HepG2 (cell line): Measurements from ENCODE around the gene CKLF. TPM values are rescaled to one million over a fixed set of nuclear protein-coding genes. Genes with fewer than 3 reads are reported as not detected.

Experiments used
- ATAC-seq: fragments of 200-7000 bp; cut with Tn5 transposase; 3 replicates; pipeline ENCODE4 v1.9.1; 2020; ENCODE audit warnings: mild to moderate bottlenecking, moderate library complexity
- BruUV-seq: library from RNA; stranded (reverse); fragments of 400-500 nt; replicated peaks from 2 replicates; lab custom pipeline; 2021; lab: Mats Ljungman, UMichigan
- CTCF ChIA-PET: fragments of 300-600 bp; formaldehyde crosslinking; extraction: SDS; loops from one replicate; lab custom pipeline; 2021; ENCODE audit warnings: low total read pairs, inconsistent platforms, low intra/inter-chr PET ratio; lab: Yijun Ruan, JAX
- POLR2A ChIA-PET: fragments of 350-600 bp; sonication (Branson Sonifier 250); formaldehyde crosslinking; loops from one replicate; lab custom pipeline; 2020; ENCODE audit warnings: antibody characterized with exemption, inconsistent platforms; lab: Yijun Ruan, JAX
- DNase-seq: peaks from one replicate; pipeline ENCODE4 v3.0.0-alpha.2; 2015; ENCODE audit warnings: low spot score
- FAIRE-seq: peaks from 3 replicates; lab custom pipeline; 2011; peaks lifted over from hg19 to GRCh38; lab: Jason Lieb, UNC
- H2AFZ ChIP-seq: one replicate; pipeline ENCODE4 v1.6.1; 2011; ENCODE audit warnings: low read length, inconsistent platforms
- H3K27ac ChIP-seq: fragments of 300-600 bp; 3 replicates; pipeline ENCODE4 v1.8.0; 2011; ENCODE audit warnings: mixed run types, mild to moderate bottlenecking, mixed read lengths, low read length, inconsistent platforms; ENCODE audit not compliant: insufficient read depth; ENCODE audit errors: extremely low read length
- H3K27me3 ChIP-seq, 2 experiments: fragments of 200-600 bp in 1 of 2; 2 replicates in 1 of 2; 3 replicates in 1 of 2; pipeline versions ENCODE4 v1.6.0 to v1.8.0; 2011; ENCODE audit warnings: low read length in 2 of 2, mild to moderate bottlenecking in 2 of 2, moderate library complexity in 2 of 2, inconsistent platforms in 1 of 2; ENCODE audit not compliant: insufficient read depth in 2 of 2, control insufficient read depth in 1 of 2
- H3K36me3 ChIP-seq, 2 experiments: fragments of 200-600 bp in 1 of 2; replicated peaks in 1 of 2; 2 replicates in 1 of 2; 3 replicates in 1 of 2; pipeline versions ENCODE4 v1.5.1 to v1.8.0; 2011; ENCODE audit warnings: low read length in 2 of 2, inconsistent platforms in 1 of 2; ENCODE audit not compliant: insufficient read depth in 2 of 2, control insufficient read depth in 1 of 2
- H3K4me1 ChIP-seq: 2 replicates; pipeline ENCODE4 v1.5.1; 2012; ENCODE audit warnings: low read length, inconsistent platforms; ENCODE audit not compliant: insufficient read depth
- H3K4me2 ChIP-seq: 2 replicates; pipeline ENCODE4 v1.6.0; 2011; ENCODE audit warnings: low read depth, low read length, inconsistent platforms
- H3K4me3 ChIP-seq, 3 experiments: fragments of 200-600 bp in 1 of 3; sonication (generic), shearing (Covaris generic) in 1 of 3; replicated peaks in 1 of 3; 2 replicates each; pipeline ENCODE4 v1.5.1; 2011 to 2016; ENCODE audit warnings: low read length in 3 of 3, inconsistent platforms in 2 of 3, low read depth in 2 of 3, mild to moderate bottlenecking in 2 of 3, control low read depth in 1 of 3, mixed read lengths in 1 of 3; ENCODE audit not compliant: insufficient read depth in 1 of 3
- H3K79me2 ChIP-seq: one replicate; pipeline ENCODE4 v1.6.1; 2011; ENCODE audit warnings: low read length, inconsistent platforms; ENCODE audit not compliant: insufficient read depth
- H3K9ac ChIP-seq: 2 replicates; pipeline ENCODE4 v1.6.0; 2011; ENCODE audit warnings: mild to moderate bottlenecking, low read depth, low read length, inconsistent platforms; ENCODE audit not compliant: insufficient read depth
- H3K9me3 ChIP-seq: 2 replicates; pipeline ENCODE4 v1.5.1; 2012; ENCODE audit warnings: mild to moderate bottlenecking, low read length
- H4K20me1 ChIP-seq: 2 replicates; pipeline ENCODE4 v1.6.0; 2011; ENCODE audit warnings: inconsistent platforms, mild to moderate bottlenecking, low read length, moderate library complexity; ENCODE audit not compliant: insufficient read depth
- CREB3 ChIP-seq: sonication (generic); formaldehyde crosslinking; IDR thresholded peaks from 2 replicates; pipeline ENCODE4 v1.5.0; 2020; ENCODE audit warnings: missing genetic modification reagents
- MAFK ChIP-seq, 2 experiments: IDR thresholded peaks in 1 of 2; conservative IDR thresholded peaks in 1 of 2; 2 replicates each; pipeline ENCODE4 v1.6.1; 2011; ENCODE audit warnings: improper control_type of control experiment in 2 of 2, low read length in 2 of 2
- NCOA5 ChIP-seq: sonication (generic); formaldehyde crosslinking; IDR thresholded peaks from 2 replicates; pipeline ENCODE4 v1.4.0; 2020; ENCODE audit warnings: missing genetic modification reagents
- PTBP1 ChIP-seq: fragments of 200-400 bp; formaldehyde crosslinking; IDR thresholded peaks from 2 replicates; pipeline ENCODE4 v1.6.1; 2018; ENCODE audit warnings: low read length, low read depth; ENCODE audit not compliant: poor library complexity, severe bottlenecking
- RELA ChIP-seq: sonication (generic); formaldehyde crosslinking; IDR thresholded peaks from 2 replicates; pipeline ENCODE4 v1.4.0; 2020; ENCODE audit warnings: missing genetic modification reagents
- SAP130 ChIP-seq: IDR thresholded peaks from 2 replicates; pipeline ENCODE4 v1.6.1; 2016; ENCODE audit warnings: low read depth
- SP4 ChIP-seq: sonication (generic); formaldehyde crosslinking; IDR thresholded peaks from 2 replicates; pipeline ENCODE4 v1.8.1; 2023; ENCODE audit warnings: mild to moderate bottlenecking, missing genetic modification reagents
- SPEN ChIP-seq: sonication (generic); formaldehyde crosslinking; IDR thresholded peaks from 2 replicates; pipeline ENCODE4 v1.5.1; 2020; ENCODE audit warnings: low read depth, mild to moderate bottlenecking, missing genetic modification reagents
- TFDP1 ChIP-seq: IDR thresholded peaks from 2 replicates; pipeline ENCODE4 v1.6.1; 2016; ENCODE audit warnings: missing compliant biosample characterization, missing genetic modification reagents, borderline replicate concordance
- THAP11 ChIP-seq: IDR thresholded peaks from 2 replicates; pipeline ENCODE4 v1.6.1; 2016; ENCODE audit warnings: missing biosample characterization, missing genetic modification reagents
- ZBTB14 ChIP-seq: sonication (generic); formaldehyde crosslinking; IDR thresholded peaks from 2 replicates; pipeline ENCODE4 v1.4.0; 2020; ENCODE audit warnings: missing genetic modification reagents
- ZFP36L1 ChIP-seq: sonication (generic); formaldehyde crosslinking; IDR thresholded peaks from 2 replicates; pipeline ENCODE4 v1.8.0; 2022; ENCODE audit warnings: mild to moderate bottlenecking, missing genetic modification reagents, moderate library complexity
- ZNF460 ChIP-seq: sonication (generic); formaldehyde crosslinking; IDR thresholded peaks from 2 replicates; pipeline ENCODE4 v1.5.1; 2020; ENCODE audit warnings: missing genetic modification reagents, mild to moderate bottlenecking, borderline replicate concordance
- ZNF468 ChIP-seq: sonication (generic); formaldehyde crosslinking; IDR thresholded peaks from 2 replicates; pipeline ENCODE4 v1.8.0; 2022; ENCODE audit warnings: mild to moderate bottlenecking, moderate library complexity, missing genetic modification reagents
- ZNF687 ChIP-seq: sonication (generic); formaldehyde crosslinking; IDR thresholded peaks from 2 replicates; pipeline ENCODE4 v1.5.1; 2020; ENCODE audit warnings: mild to moderate bottlenecking, missing genetic modification reagents, moderate library complexity
- WGBS: methylation state at CpG from one replicate; pipeline ENCODE4 v1.1.6; 2017; ENCODE audit warnings: low lambda C conversion rate; 5-methylcytosine and 5-hydroxymethylcytosine counted together
- in situ Hi-C: cut with HindIII; loops from 2 replicates; pipeline ENCODE4 v1.10.0; 2017; ENCODE audit warnings: low pct_unique_long_range_greater_than_20kb; ENCODE audit not compliant: extremely low pct_ligation_motif_present
- intact Hi-C: fragments of 100-400 bp; cut with micrococcal nuclease; formaldehyde crosslinking; loops from one replicate; pipeline ENCODE4 v1.10.0; 2022; ENCODE audit not compliant: unreplicated experiment
- polyA plus RNA-seq, 8 experiments: library from polyadenylated mRNA; depleted of rRNA in 3 of 8; stranded (reverse) in 7 of 8; unstranded in 1 of 8; fragments of >200 nt; fragmentation: Illumina TruSeq in 4 of 8; extraction: Trizol in 4 of 8; gene quantifications; 2 replicates each; pipeline versions ENCODE4 v1.2.1 to v1.2.3, GENCODE V29; 2011 to 2016; ENCODE audit warnings: low read depth in 4 of 8, missing spikeins in 1 of 8, mixed read lengths in 1 of 8; ENCODE audit not compliant: insufficient read depth in 1 of 8
- total RNA-seq, 5 experiments: library from RNA; depleted of rRNA; stranded (reverse); fragments of >200 nt; fragmentation: Illumina TruSeq; extraction: Trizol; gene quantifications; 2 replicates each; pipeline ENCODE4 v1.2.3, GENCODE V29; 2016; ENCODE audit warnings: low read depth in 1 of 5

The CKLF gene
- total and polyA plus RNA-seq, 2 of the 13 experiments (the other 11 are each of a cell fraction or from before 2014, with no cell fraction given) = 120 to 167 TPM

DNA sequence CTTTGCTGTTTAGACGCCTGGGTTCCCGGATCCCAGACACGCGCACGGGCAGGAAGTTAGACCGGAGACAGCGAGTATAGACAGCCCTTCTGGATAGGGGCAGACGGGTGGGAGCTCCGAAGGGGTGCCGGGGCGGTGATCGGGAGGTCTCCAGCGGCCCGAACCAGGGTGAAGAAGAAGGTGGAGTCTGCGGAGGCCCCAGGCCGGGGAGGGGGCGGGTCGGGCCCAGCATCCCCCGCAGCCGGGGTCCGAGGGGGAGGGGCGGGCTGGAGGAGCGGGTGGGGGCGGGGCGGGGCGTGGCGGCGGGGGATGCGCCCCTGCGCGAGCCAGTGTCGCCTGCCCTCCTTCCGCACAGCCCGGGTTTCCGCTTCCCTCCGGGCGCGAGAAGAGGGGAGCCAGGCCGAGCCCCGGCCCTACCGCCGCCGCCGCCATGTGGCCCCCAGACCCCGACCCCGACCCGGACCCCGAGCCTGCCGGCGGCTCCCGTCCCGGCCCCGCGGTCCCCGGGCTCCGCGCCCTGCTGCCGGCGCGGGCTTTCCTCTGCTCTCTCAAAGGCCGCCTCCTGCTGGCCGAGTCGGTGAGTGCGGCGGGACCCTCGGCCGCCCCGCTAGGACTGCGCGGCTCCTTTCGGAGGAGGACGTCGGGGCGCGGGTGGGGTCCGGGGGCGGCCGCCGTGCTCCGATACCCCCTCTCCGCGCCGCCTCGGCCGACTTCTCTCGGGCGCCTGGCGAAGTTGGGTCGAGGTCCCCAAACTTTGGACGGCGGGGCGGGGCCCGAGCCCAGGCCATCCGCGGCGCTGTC, 52.2 kb downstream of the CKLF start, which contains the start of gene CMTM3:
Gene CMTM3, plus strand, starts transcription at position 329 of the 801 bp plus-strand sequence. Its CDS starts 102 bp downstream, at position 431.
- peak; percentile 69 for ATAC-seq
- Histone ChIP-seq H3K4me1 (peaks cover 57% of the 10 kb centered on the region), H3K4me2 (peak within 1 kb of the TSS; percentile 94), H3K27me3 (no peaks in the 10 kb centered on the region), H3K36me3 (peaks cover 5 to 9% of the 10 kb centered on the region in 2 experiments), H3K79me2 (peaks cover 9% of the 10 kb centered on the region), H3K4me3 (peak within 1 kb of the TSS; percentile 81 to 87 (median 86)), H3K27ac (peak within 1 kb of the TSS; percentile 58), H4K20me1 (peaks cover 13% of the 10 kb centered on the region; the same call in 1 of the 2 replicates), H2AFZ (peak within 1 kb of the TSS; percentile 72), H3K9ac (peak within 1 kb of the TSS; percentile 81), H3K9me3 (no peaks in the 10 kb centered on the region)
- CTCF ChIA-PET = interaction anchor here (0.7 to 1.7 kb wide), 2 partner anchors 42 to 198 kb away, joined by 5 to 7 read pairs; no protein-coding TSS in a partner anchor
- in situ Hi-C loops = loop anchor here (5.0 kb wide), 2 partner anchors 88 to 263 kb away; no protein-coding TSS in a partner anchor
- no peak for FAIRE-seq
- POLR2A ChIA-PET = interaction anchor here (1.0 to 2.7 kb wide), 6 partner anchors 16 to 198 kb away, joined by 3 to 23 read pairs (median 4); partner anchors contain the start of genes CKLF and TK2
- DNase-seq = peak; percentile 54
- intact Hi-C loops = loop anchor here (1.0 to 2.0 kb wide), 4 partner anchors 52 to 198 kb away; partner anchors contain the start of gene CKLF
- no TSS peak for BruUV-seq
- WGBS = 1% methylated on average over 15 of the region's 96 CpGs
- TF ChIP-seq ZNF687 (peak; percentile 11; the same call in 1 of the 2 replicates), THAP11 (CRISPR knock-in tag) (peak; percentile 20; the same call in 1 of the 2 replicates), SAP130 (peak; percentile 20), ZBTB14 (CRISPR knock-in tag) (0 out of 2 replicates have a peak, but pooled peaks have one; percentile 36), PTBP1 (no peak), TFDP1 (CRISPR knock-in tag) (0 out of 2 replicates have a peak, but pooled peaks have one; percentile 44), NCOA5 (CRISPR knock-in tag) (no peak), ZNF460 (CRISPR knock-in tag) (no peak), SP4 (CRISPR knock-in tag) (peak; percentile 12), CREB3 (0 out of 2 replicates have a peak, but pooled peaks have one; percentile 28), MAFK (conservative IDR thresholded peaks at IDR 0.05 in 1 of 2, IDR thresholded peaks at IDR 0.05 in 1 of 2; ENCODE audit: low read length in 2 of 2) (no peak), ZFP36L1 (CRISPR knock-in tag) (no peak), RELA (CRISPR knock-in tag) (0 out of 2 replicates have a peak, but pooled peaks have one; percentile 41), ZNF468 (CRISPR knock-in tag) (no peak), SPEN (0 out of 2 replicates have a peak, but pooled peaks have one; percentile 19)
